K562 (cell line): ENCODE results near the gene P2RX1. TPM values are rescaled to one million over a fixed set of nuclear protein-coding genes. Genes with fewer than 3 reads are reported as not detected.

Source experiments
- ATF1 ChIP-seq, 2 experiments: fragments of 450-650 bp in 1 of 2; IDR thresholded peaks; 2 replicates each; pipeline ENCODE4 v1.6.1; 2016; ENCODE audit warnings: missing compliant biosample characterization in 1 of 2, missing genetic modification characterization in 1 of 2
- DMBX1 ChIP-seq: fragments of 250-450 bp; sonication (Bioruptor Pico); IDR thresholded peaks from 2 replicates; pipeline ENCODE4 v1.8.0; 2022; ENCODE audit warnings: inconsistent platforms, mild to moderate bottlenecking, moderate library complexity, borderline replicate concordance
- NFXL1 ChIP-seq: fragments of 450-650 bp; formaldehyde crosslinking; IDR thresholded peaks from 2 replicates; pipeline ENCODE4 v1.4.0; 2021; ENCODE audit warnings: mild to moderate bottlenecking
- PHF21A ChIP-seq: fragments of 450-650 bp; IDR thresholded peaks from 2 replicates; pipeline ENCODE4 v1.6.1; 2017; ENCODE audit warnings: low read depth, borderline replicate concordance
- RFX1 ChIP-seq: fragments of 450-650 bp; IDR thresholded peaks from 2 replicates; pipeline ENCODE4 v1.6.1; 2016; ENCODE audit warnings: mild to moderate bottlenecking, moderate library complexity
- TFE3 ChIP-seq: fragments of 450-650 bp; formaldehyde crosslinking; IDR thresholded peaks from 2 replicates; pipeline ENCODE4 v1.4.0; 2020; ENCODE audit warnings: mild to moderate bottlenecking, mixed read lengths
- ZHX1 ChIP-seq: fragments of 150-350 bp; conservative IDR thresholded peaks from 2 replicates; pipeline ENCODE4 v1.6.1; 2014; ENCODE audit warnings: low read length
- ZNF584 ChIP-seq: fragments of 200-800 bp; sonication (Bioruptor generic); IDR thresholded peaks from 2 replicates; pipeline ENCODE4 v1.6.1; 2016; ENCODE audit warnings: low read depth, mild to moderate bottlenecking, missing genetic modification characterization, missing compliant biosample characterization
- polyA plus RNA-seq, 8 experiments: library from polyadenylated mRNA; depleted of rRNA in 4 of 8; stranded (reverse) in 5 of 8; unstranded in 3 of 8; fragments of >200 nt; fragmentation: Nextera tagmentation in 2 of 8; fragmentation: Illumina TruSeq in 1 of 8; extraction: Ambion mirVana in 2 of 8; extraction: Trizol in 1 of 8; gene quantifications; 2 replicates each; pipeline versions ENCODE4 v1.2.1 to v1.2.3, GENCODE V29; 2011 to 2014; ENCODE audit warnings: inconsistent platforms in 1 of 8, missing spikeins in 1 of 8
- total RNA-seq, 7 experiments: library from RNA; depleted of rRNA in 6 of 7; stranded (reverse); fragments of >200 nt in 6 of 7; fragmentation: Illumina TruSeq in 2 of 7; extraction: Trizol in 2 of 7; gene quantifications; 2 replicates each; pipeline versions ENCODE4 v1.2.1 to v1.2.3, GENCODE V29; 2011 to 2021; ENCODE audit warnings: low replicate concordance in 1 of 7
- TF ChIP-seq, protein P1 (sequence below): fragments of 250-450 bp; sonication (Bioruptor Pico); IDR thresholded peaks from 2 replicates; pipeline ENCODE4 v1.4.0; 2020
- TF ChIP-seq, protein P2 (sequence below): fragments of 250-450 bp; sonication (Bioruptor Pico); IDR thresholded peaks from 2 replicates; pipeline ENCODE4 v1.4.0; 2020; ENCODE audit warnings: mild to moderate bottlenecking, moderate library complexity, borderline replicate concordance
- TF ChIP-seq, protein P3 (sequence below): IDR thresholded peaks from 2 replicates; pipeline ENCODE4 v1.6.1; 2011; ENCODE audit not compliant: insufficient read length; ENCODE audit errors: extremely low read depth

Gene P2RX1
- total and polyA plus RNA-seq, 9 of the 15 experiments (the other 6 are each of a cell fraction or from before 2014, with no cell fraction given) = 0.27 to 20.3 (median 10.3) TPM

DNA sequence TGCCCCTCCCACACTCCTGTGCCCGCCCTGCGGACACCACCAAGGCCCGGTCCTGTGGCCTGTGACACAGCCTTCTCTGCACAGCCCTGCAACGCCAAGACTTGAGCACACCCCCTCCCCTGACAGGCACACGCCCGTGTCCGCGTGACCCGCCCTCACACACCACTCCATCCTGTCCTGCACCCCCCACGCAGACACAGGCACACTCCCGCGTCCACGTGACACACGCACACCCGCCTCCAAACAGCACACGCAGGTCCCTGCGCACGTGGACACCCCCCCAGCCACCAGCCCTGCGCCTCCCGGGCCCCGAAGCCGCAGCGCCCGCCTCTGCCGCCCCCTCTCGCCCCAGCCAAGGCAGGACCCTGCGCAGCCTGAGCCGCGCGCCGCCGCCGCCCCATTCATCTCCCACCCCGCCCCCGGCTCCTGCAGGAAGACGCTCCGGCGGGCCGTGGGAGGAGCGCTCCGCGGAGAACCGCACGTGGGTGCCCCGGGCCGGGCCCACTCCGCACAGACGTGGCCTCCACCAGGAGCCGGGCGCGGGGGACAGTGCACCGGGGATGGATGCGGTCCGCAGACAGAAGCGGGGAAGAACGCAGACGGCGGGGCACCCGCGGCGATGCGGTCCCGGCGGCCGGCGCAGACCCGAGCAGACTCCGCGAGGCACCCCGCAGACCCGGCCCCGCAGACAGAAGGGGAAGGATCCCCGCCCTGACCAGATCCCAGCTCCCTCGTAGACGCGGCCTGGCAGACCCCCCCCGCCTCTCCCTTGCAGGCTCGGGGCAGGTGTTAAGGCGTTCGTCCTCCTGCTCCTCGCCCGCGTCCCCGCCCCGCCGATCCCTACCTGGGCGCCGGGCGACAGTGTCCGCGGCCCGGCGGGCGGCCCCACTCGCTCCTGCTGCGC lies 23.9 kb downstream of the P2RX1 start (continued):
- TF ChIP-seq RFX1 = no peak
- TF ChIP-seq DMBX1 (CRISPR knock-in tag) = no peak
- TF ChIP-seq NFXL1 = no peak
- TF ChIP-seq, protein P1, sequence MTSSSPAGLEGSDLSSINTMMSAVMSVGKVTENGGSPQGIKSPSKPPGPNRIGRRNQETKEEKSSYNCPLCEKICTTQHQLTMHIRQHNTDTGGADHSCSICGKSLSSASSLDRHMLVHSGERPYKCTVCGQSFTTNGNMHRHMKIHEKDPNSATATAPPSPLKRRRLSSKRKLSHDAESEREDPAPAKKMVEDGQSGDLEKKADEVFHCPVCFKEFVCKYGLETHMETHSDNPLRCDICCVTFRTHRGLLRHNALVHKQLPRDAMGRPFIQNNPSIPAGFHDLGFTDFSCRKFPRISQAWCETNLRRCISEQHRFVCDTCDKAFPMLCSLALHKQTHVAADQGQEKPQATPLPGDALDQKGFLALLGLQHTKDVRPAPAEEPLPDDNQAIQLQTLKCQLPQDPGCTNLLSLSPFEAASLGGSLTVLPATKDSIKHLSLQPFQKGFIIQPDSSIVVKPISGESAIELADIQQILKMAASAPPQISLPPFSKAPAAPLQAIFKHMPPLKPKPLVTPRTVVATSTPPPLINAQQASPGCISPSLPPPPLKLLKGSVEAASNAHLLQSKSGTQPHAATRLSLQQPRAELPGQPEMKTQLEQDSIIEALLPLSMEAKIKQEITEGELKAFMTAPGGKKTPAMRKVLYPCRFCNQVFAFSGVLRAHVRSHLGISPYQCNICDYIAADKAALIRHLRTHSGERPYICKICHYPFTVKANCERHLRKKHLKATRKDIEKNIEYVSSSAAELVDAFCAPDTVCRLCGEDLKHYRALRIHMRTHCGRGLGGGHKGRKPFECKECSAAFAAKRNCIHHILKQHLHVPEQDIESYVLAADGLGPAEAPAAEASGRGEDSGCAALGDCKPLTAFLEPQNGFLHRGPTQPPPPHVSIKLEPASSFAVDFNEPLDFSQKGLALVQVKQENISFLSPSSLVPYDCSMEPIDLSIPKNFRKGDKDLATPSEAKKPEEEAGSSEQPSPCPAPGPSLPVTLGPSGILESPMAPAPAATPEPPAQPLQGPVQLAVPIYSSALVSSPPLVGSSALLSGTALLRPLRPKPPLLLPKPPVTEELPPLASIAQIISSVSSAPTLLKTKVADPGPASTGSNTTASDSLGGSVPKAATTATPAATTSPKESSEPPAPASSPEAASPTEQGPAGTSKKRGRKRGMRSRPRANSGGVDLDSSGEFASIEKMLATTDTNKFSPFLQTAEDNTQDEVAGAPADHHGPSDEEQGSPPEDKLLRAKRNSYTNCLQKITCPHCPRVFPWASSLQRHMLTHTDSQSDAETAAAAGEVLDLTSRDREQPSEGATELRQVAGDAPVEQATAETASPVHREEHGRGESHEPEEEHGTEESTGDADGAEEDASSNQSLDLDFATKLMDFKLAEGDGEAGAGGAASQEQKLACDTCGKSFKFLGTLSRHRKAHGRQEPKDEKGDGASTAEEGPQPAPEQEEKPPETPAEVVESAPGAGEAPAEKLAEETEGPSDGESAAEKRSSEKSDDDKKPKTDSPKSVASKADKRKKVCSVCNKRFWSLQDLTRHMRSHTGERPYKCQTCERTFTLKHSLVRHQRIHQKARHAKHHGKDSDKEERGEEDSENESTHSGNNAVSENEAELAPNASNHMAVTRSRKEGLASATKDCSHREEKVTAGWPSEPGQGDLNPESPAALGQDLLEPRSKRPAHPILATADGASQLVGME (CRISPR knock-in tag) = no peak
- TF ChIP-seq, protein P2, sequence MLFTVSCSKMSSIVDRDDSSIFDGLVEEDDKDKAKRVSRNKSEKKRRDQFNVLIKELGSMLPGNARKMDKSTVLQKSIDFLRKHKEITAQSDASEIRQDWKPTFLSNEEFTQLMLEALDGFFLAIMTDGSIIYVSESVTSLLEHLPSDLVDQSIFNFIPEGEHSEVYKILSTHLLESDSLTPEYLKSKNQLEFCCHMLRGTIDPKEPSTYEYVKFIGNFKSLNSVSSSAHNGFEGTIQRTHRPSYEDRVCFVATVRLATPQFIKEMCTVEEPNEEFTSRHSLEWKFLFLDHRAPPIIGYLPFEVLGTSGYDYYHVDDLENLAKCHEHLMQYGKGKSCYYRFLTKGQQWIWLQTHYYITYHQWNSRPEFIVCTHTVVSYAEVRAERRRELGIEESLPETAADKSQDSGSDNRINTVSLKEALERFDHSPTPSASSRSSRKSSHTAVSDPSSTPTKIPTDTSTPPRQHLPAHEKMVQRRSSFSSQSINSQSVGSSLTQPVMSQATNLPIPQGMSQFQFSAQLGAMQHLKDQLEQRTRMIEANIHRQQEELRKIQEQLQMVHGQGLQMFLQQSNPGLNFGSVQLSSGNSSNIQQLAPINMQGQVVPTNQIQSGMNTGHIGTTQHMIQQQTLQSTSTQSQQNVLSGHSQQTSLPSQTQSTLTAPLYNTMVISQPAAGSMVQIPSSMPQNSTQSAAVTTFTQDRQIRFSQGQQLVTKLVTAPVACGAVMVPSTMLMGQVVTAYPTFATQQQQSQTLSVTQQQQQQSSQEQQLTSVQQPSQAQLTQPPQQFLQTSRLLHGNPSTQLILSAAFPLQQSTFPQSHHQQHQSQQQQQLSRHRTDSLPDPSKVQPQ (CRISPR knock-in tag) = peak; percentile 94
- peak; percentile 53 for TF ChIP-seq TFE3 (CRISPR knock-in tag)
- no peak for TF ChIP-seq ZNF584 (CRISPR knock-in tag)
- TF ChIP-seq, protein P3, sequence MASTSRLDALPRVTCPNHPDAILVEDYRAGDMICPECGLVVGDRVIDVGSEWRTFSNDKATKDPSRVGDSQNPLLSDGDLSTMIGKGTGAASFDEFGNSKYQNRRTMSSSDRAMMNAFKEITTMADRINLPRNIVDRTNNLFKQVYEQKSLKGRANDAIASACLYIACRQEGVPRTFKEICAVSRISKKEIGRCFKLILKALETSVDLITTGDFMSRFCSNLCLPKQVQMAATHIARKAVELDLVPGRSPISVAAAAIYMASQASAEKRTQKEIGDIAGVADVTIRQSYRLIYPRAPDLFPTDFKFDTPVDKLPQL = no peak
- TF ChIP-seq ZHX1 = no peak
- TF ChIP-seq PHF21A = no peak
- TF ChIP-seq ATF1 (CRISPR knock-in tag; IDR thresholded peaks at IDR 0.05) = no peak
- TF ChIP-seq ATF1 (tag; IDR thresholded peaks at IDR 0.05) = peak; percentile 42; the same call in 1 of the 2 replicates
